ENCODE data around the gene BTNL9. TPM values are rescaled to one million over a fixed set of nuclear protein-coding genes. Genes with fewer than 3 reads are reported as not detected.

Gene BTNL9
- total and polyA plus RNA-seq, 2 experiments from 2014 or later = 0.11 to 0.27 TPM

GRCh38 chr5:181059297-181060230 is 19.5 kb downstream of the BTNL9 start:
- Histone ChIP-seq H3K9me3 (ENCODE audit: low read depth) (no peaks in the 10 kb centered on the region), H3K79me2 (no peaks in the 10 kb centered on the region), H3K4me3 (no peak overlapping the region), H3K27me3 (peaks cover 85% of the 10 kb centered on the region), H3K27ac (no peak overlapping the region), H3K4me2 (peak overlapping the region; percentile 73), H3K4me1 (ENCODE audit: insufficient read depth) (no peaks in the 10 kb centered on the region), H3K36me3 (replicated peaks; ENCODE audit: insufficient read depth, low read depth) (no peaks in the 10 kb centered on the region), H3K9me2 (replicated peaks; ENCODE audit: insufficient read depth) (no peaks in the 10 kb centered on the region), H2AFZ (peak overlapping the region; percentile 35), H4K20me1 (ENCODE audit: insufficient read depth, poor library complexity, severe bottlenecking) (no peaks in the 10 kb centered on the region)
- 7% methylated on average over 85 of the region's 86 CpGs for WGBS (ENCODE audit: low lambda C conversion rate, missing lambda C conversion rate)
- peak; percentile 85 for TF ChIP-seq EZH2 (IDR thresholded peaks at IDR 0.05; ENCODE audit: borderline replicate concordance)
- peak; percentile 26 for TF ChIP-seq EZH2phosphoT487 (IDR thresholded peaks at IDR 0.05; ENCODE audit: low read depth, severe bottlenecking, unreplicated experiment)
- TF ChIP-seq, protein P1, sequence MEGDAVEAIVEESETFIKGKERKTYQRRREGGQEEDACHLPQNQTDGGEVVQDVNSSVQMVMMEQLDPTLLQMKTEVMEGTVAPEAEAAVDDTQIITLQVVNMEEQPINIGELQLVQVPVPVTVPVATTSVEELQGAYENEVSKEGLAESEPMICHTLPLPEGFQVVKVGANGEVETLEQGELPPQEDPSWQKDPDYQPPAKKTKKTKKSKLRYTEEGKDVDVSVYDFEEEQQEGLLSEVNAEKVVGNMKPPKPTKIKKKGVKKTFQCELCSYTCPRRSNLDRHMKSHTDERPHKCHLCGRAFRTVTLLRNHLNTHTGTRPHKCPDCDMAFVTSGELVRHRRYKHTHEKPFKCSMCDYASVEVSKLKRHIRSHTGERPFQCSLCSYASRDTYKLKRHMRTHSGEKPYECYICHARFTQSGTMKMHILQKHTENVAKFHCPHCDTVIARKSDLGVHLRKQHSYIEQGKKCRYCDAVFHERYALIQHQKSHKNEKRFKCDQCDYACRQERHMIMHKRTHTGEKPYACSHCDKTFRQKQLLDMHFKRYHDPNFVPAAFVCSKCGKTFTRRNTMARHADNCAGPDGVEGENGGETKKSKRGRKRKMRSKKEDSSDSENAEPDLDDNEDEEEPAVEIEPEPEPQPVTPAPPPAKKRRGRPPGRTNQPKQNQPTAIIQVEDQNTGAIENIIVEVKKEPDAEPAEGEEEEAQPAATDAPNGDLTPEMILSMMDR (IDR thresholded peaks at IDR 0.05; ENCODE audit: poor library complexity) = peak; percentile 7
- DNase-seq (ENCODE audit: low spot score) = peak; percentile 20

DNA sequence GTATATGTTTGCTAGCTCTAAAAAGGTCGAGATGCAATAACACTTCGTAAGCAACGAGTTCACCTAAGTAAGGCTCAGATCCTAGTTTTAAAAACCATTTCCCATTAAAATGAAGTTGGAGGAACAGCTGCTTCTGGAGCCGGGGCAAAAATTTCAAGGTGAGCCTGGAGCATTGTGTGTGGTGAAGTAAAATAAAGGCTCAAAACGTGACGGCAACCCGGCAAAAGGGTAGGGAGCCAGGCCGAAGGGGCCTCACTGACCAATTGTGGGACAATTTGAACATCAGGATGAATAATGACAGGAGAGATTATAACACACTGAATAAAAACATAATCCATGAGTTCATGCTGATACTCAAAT is 20.1 kb downstream of the BTNL9 start:
- TF ChIP-seq, protein P1 (IDR thresholded peaks at IDR 0.05; ENCODE audit: poor library complexity) = no peak
- no peak for TF ChIP-seq EZH2phosphoT487 (IDR thresholded peaks at IDR 0.05; ENCODE audit: low read depth, severe bottlenecking, unreplicated experiment)
- no peak for TF ChIP-seq EZH2 (IDR thresholded peaks at IDR 0.05; ENCODE audit: borderline replicate concordance)
- Histone ChIP-seq H3K9me2 (replicated peaks; ENCODE audit: insufficient read depth) (no peaks in the 10 kb centered on the region), H3K4me3 (no peak overlapping the region), H3K4me1 (ENCODE audit: insufficient read depth) (no peaks in the 10 kb centered on the region), H3K79me2 (no peaks in the 10 kb centered on the region), H3K27ac (no peak overlapping the region), H3K27me3 (peaks cover 83% of the 10 kb centered on the region), H2AFZ (no peak overlapping the region), H3K36me3 (replicated peaks; ENCODE audit: insufficient read depth, low read depth) (no peaks in the 10 kb centered on the region), H3K9me3 (ENCODE audit: low read depth) (no peaks in the 10 kb centered on the region), H3K4me2 (no peak overlapping the region), H4K20me1 (ENCODE audit: insufficient read depth, poor library complexity, severe bottlenecking) (no peaks in the 10 kb centered on the region)
- no peak for DNase-seq (ENCODE audit: low spot score)
- whole genome bisulfite sequencing (ENCODE audit: low lambda C conversion rate, missing lambda C conversion rate) = 77% methylated on average over 8 of the region's 8 CpGs

- Histone ChIP-seq H3K4me3 (no peak overlapping the region), H3K27me3 (peaks cover 76% of the 10 kb centered on the region), H3K9me2 (replicated peaks; ENCODE audit: insufficient read depth) (no peaks in the 10 kb centered on the region), H4K20me1 (ENCODE audit: insufficient read depth, poor library complexity, severe bottlenecking) (no peaks in the 10 kb centered on the region), H3K27ac (no peak overlapping the region), H2AFZ (no peak overlapping the region), H3K9me3 (ENCODE audit: low read depth) (no peaks in the 10 kb centered on the region), H3K79me2 (no peaks in the 10 kb centered on the region), H3K4me1 (ENCODE audit: insufficient read depth) (no peaks in the 10 kb centered on the region), H3K4me2 (no peak overlapping the region), H3K36me3 (replicated peaks; ENCODE audit: insufficient read depth, low read depth) (no peaks in the 10 kb centered on the region)
- TF ChIP-seq EZH2 (IDR thresholded peaks at IDR 0.05; ENCODE audit: borderline replicate concordance) = no peak
- TF ChIP-seq, protein P1 (IDR thresholded peaks at IDR 0.05; ENCODE audit: poor library complexity) = no peak
- no peak for TF ChIP-seq EZH2phosphoT487 (IDR thresholded peaks at IDR 0.05; ENCODE audit: low read depth, severe bottlenecking, unreplicated experiment)
- no peak for DNase-seq (ENCODE audit: low spot score)
- WGBS (ENCODE audit: low lambda C conversion rate, missing lambda C conversion rate) = 89% methylated on average over 5 of the region's 5 CpGs
Observed at GRCh38 chr5:181060924-181061323, 20.9 kb downstream of the BTNL9 start.

Data from hepatocyte (in vitro differentiated cells).